ENCODE measurements around the gene ZC2HC1B.

The ZC2HC1B gene

GRCh38 chr6:143963158-143963919 lies 99.1 kb downstream of the ZC2HC1B start:
- DNase-seq (ENCODE audit: low spot score) = no peak

- DNase-seq (ENCODE audit: low spot score) = no peak
Measured at GRCh38 chr6:143964674-143965081, 100.4 kb downstream of the ZC2HC1B start.

GRCh38 chr6:143965503-143966171 lies 101.4 kb downstream of the ZC2HC1B start:
- DNase-seq (ENCODE audit: low spot score) = no peak

- no peak for DNase-seq (ENCODE audit: low spot score)
Measured at GRCh38 chr6:143966312-143966711, 102.0 kb downstream of the ZC2HC1B start.

- no peak for DNase-seq (ENCODE audit: low spot score)
Measured at GRCh38 chr6:143967706-143968376, 103.6 kb downstream of the ZC2HC1B start.

GRCh38 chr6:143969077-143969476 lies 104.8 kb downstream of the ZC2HC1B start:
- no peak for DNase-seq (ENCODE audit: low spot score)

- DNase-seq (ENCODE audit: low spot score) = no peak
Measured at GRCh38 chr6:143970456-143971218, 106.4 kb downstream of the ZC2HC1B start.

GRCh38 chr6:143971482-143972205 lies 107.4 kb downstream of the ZC2HC1B start:
- DNase-seq (ENCODE audit: low spot score) = no peak

- DNase-seq (ENCODE audit: low spot score) = no peak
Measured at GRCh38 chr6:143973097-143973966, 109.1 kb downstream of the ZC2HC1B start.

- no peak for DNase-seq (ENCODE audit: low spot score)
Measured at GRCh38 chr6:143974089-143974488, 109.8 kb downstream of the ZC2HC1B start.

GRCh38 chr6:143976806-143977349 lies 112.6 kb downstream of the ZC2HC1B start:
- DNase-seq (ENCODE audit: low spot score) = no peak

GRCh38 chr6:143980921-143981320 lies 116.6 kb downstream of the ZC2HC1B start:
- no peak for DNase-seq (ENCODE audit: low spot score)

- no peak for DNase-seq (ENCODE audit: low spot score)
Measured at GRCh38 chr6:143982968-143983367, 118.7 kb downstream of the ZC2HC1B start.

- DNase-seq (ENCODE audit: low spot score) = no peak
Measured at GRCh38 chr6:143984666-143985065, 120.4 kb downstream of the ZC2HC1B start.

GRCh38 chr6:143986463-143987065 lies 122.3 kb downstream of the ZC2HC1B start:
- DNase-seq (ENCODE audit: low spot score) = no peak

All from CD4-positive, alpha-beta T cell treated with Interleukin-6 at 100 ng/mL for 8 hours (primary cell).